Endothelial cell (in vitro differentiated cells): Measurements from ENCODE around the gene EVI2B. TPM values are rescaled to one million over a fixed set of nuclear protein-coding genes. Genes with fewer than 3 reads are reported as not detected.

Experiments
- DNase-seq: peaks from one replicate; pipeline ENCODE4 v3.0.0; 2021; ENCODE audit warnings: low spot score
- H3K27ac Mint-ChIP-seq: one replicate; pipeline ENCODE4 v1.8.0; 2021; ENCODE audit warnings: mixed read lengths, inconsistent platforms; ENCODE audit not compliant: unreplicated experiment
- H3K27me3 Mint-ChIP-seq: one replicate; pipeline ENCODE4 v1.8.0; 2021; ENCODE audit warnings: mild to moderate bottlenecking, moderate library complexity, mixed read lengths, inconsistent platforms; ENCODE audit not compliant: unreplicated experiment
- H3K36me3 Mint-ChIP-seq: one replicate; pipeline ENCODE4 v1.8.0; 2021; ENCODE audit warnings: mild to moderate bottlenecking, low read depth, mixed read lengths, inconsistent platforms; ENCODE audit not compliant: unreplicated experiment
- H3K4me1 Mint-ChIP-seq: one replicate; pipeline ENCODE4 v1.8.0; 2021; ENCODE audit warnings: mild to moderate bottlenecking, mixed read lengths, inconsistent platforms; ENCODE audit not compliant: unreplicated experiment
- H3K4me3 Mint-ChIP-seq: one replicate; pipeline ENCODE4 v1.8.0; 2021; ENCODE audit warnings: mild to moderate bottlenecking, mixed read lengths, inconsistent platforms; ENCODE audit not compliant: unreplicated experiment
- H3K9me3 Mint-ChIP-seq: one replicate; pipeline ENCODE4 v1.8.0; 2021; ENCODE audit warnings: mixed read lengths, inconsistent platforms; ENCODE audit not compliant: unreplicated experiment
- CTCF ChIP-seq: fragments of 200-600 bp; sonication (generic); IDR thresholded peaks from one replicate; pipeline ENCODE4 v1.5.0; 2021; ENCODE audit warnings: antibody characterized with exemption; ENCODE audit not compliant: unreplicated experiment
- total RNA-seq: library from RNA; stranded (reverse); fragmentation: NEBNext Ultra II Directional; extraction: Animal tissue kit (Norgen Biotek cat#: 25700); gene quantifications from one replicate; pipeline ENCODE4 v1.2.1, GENCODE V29; 2021; ENCODE audit not compliant: unreplicated experiment

Gene EVI2B
- total RNA-seq, 1 donor from 2014 or later: not detected

DNA sequence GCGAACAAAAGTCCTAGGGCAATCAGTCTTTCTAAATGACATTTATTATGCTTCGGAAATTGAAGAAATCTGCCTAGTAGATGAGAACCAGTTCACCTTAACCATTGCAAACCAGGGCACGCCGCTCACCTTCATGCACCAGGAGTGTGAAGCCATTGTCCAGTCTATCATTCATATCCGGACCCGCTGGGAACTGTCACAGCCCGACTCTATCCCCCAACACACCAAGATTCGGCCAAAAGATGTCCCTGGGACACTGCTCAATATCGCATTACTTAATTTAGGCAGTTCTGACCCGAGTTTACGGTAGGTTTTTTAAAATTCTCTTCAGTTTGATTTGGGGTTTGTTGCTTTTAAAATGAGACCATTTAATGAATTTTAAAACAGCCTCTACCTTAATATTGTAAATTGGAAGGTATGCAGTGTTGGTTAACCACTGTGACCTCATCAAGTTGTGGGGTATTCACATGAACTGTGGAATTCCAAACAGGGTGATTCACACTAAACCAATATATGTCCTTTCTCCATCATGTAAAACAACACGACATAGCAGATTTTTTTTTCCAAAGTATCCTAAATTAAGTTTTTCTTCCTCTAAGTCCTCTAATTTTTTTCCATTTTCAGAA is 13.8 kb upstream of the EVI2B start:
- Mint-ChIP-seq H3K4me1 (no peaks in the 10 kb centered on the region), H3K36me3 (no peaks in the 10 kb centered on the region), H3K27ac (no peak overlapping the region), H3K27me3 (peaks cover 2% of the 10 kb centered on the region), H3K4me3 (no peak overlapping the region), H3K9me3 (no peaks in the 10 kb centered on the region)
- TF ChIP-seq CTCF: no peak
- no peak for DNase-seq

- DNase-seq: no peak
- Mint-ChIP-seq H3K36me3 (no peaks in the 10 kb centered on the region), H3K4me1 (peaks cover 4% of the 10 kb centered on the region), H3K4me3 (no peak overlapping the region), H3K9me3 (no peaks in the 10 kb centered on the region), H3K27ac (no peak overlapping the region), H3K27me3 (peaks cover 2% of the 10 kb centered on the region)
- TF ChIP-seq CTCF: no peak
Observed at GRCh38 chr17:31323551-31323950, 9.7 kb upstream of the EVI2B start.

DNA sequence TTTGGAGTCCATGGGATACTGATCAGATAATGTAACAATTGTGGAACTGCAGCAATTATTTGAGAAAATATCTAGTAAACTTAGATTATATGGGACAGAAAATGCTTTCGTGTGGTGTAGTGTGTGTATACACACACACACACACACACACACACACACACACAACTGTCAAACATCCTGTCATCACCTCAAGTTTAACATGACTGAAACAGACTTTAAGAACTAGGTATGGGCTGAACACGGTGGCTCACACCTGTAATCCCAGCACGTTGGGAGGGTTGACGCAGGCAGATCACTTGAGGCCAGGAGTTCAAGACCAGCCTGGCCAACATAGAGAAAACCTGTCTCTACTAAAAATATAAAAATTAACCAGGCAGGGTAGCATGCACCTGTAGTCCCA is 8.1 kb upstream of the EVI2B start:
- Mint-ChIP-seq H3K36me3 (no peaks in the 10 kb centered on the region), H3K4me3 (no peak overlapping the region), H3K9me3 (no peaks in the 10 kb centered on the region), H3K4me1 (peaks cover 10% of the 10 kb centered on the region), H3K27me3 (no peaks in the 10 kb centered on the region), H3K27ac (no peak overlapping the region)
- no peak for DNase-seq
- TF ChIP-seq CTCF: no peak

DNA sequence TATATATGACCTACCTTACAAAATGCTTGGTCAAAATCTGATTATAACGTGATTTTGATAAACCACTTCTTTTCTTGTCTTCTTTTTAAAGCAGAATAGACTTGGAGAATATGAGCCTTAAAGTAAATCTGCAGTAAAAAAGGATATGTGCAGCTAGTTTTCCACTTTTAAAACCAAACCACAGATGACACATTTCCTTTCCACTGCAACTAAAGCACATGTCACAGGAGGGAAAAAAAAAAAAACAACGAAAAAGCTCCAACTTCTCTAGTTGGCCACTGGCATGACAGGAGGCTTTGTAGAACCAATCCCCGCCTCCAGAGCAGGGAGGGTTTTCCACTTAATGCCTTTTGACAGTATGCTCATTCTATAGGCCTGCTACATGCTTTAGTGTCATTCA is 7.6 kb upstream of the EVI2B start, which contains the start of gene EVI2A:
TSS of gene EVI2A (minus strand) at position 142 of the 400 bp plus-strand sequence. CDS start 2,609 bp downstream, outside the sequence.
- H3K9me3 Mint-ChIP-seq: no peaks in the 10 kb centered on the region
- DNase-seq: no peak
- no peak within 1 kb of the TSS for H3K27ac Mint-ChIP-seq
- H3K4me1 Mint-ChIP-seq: peaks cover 10% of the 10 kb centered on the region
- no peak within 1 kb of the TSS for H3K4me3 Mint-ChIP-seq
- H3K36me3 Mint-ChIP-seq: no peaks in the 10 kb centered on the region
- no peaks in the 10 kb centered on the region for H3K27me3 Mint-ChIP-seq
- TF ChIP-seq CTCF: no peak

GRCh38 chr17:31320791-31321190 is 6.9 kb upstream of the EVI2B start:
- H3K9me3 Mint-ChIP-seq: no peaks in the 10 kb centered on the region
- no peak for TF ChIP-seq CTCF
- no peaks in the 10 kb centered on the region for H3K27me3 Mint-ChIP-seq
- DNase-seq: no peak
- no peak overlapping the region for H3K4me3 Mint-ChIP-seq
- no peaks in the 10 kb centered on the region for H3K36me3 Mint-ChIP-seq
- peaks cover 10% of the 10 kb centered on the region for H3K4me1 Mint-ChIP-seq
- no peak overlapping the region for H3K27ac Mint-ChIP-seq
